DND-41 (cell line): Measurements from ENCODE around the gene RPGR.

Source experiments
- CTCF ChIP-seq: IDR thresholded peaks from 2 replicates; pipeline ENCODE4 v1.5.1; 2012; ENCODE audit warnings: borderline replicate concordance, low read length, moderate library complexity, mild to moderate bottlenecking; ENCODE audit not compliant: poor library complexity, severe bottlenecking; ENCODE audit errors: extremely low read depth
- EZH2 ChIP-seq: IDR thresholded peaks from 3 replicates; pipeline ENCODE4 v1.6.1; 2012; ENCODE audit warnings: borderline replicate concordance, low read depth, mild to moderate bottlenecking, moderate library complexity, low read length, inconsistent platforms; ENCODE audit not compliant: severe bottlenecking

- TF ChIP-seq CTCF: no peak
- no peak for TF ChIP-seq EZH2
Measured at GRCh38 chrX:38315186-38315585, 12.1 kb downstream of the RPGR start.
